ENCODE data around the gene PLCB1.
"Not testable (repeated sequence)": the region's sequence is repeated elsewhere in the genome, so short reads cannot be mapped to it uniquely, and the experiment has no call there.

PLCB1 gene

GRCh38 chr20:8849990-8850389 lies 717.9 kb downstream of the PLCB1 start:
- TF ChIP-seq CTCF (IDR thresholded peaks at IDR 0.05; ENCODE audit: low read depth, low read length): no peak
- H3K4me3 ChIP-seq (ENCODE audit: low read depth, low read length): no peak overlapping the region

- TF ChIP-seq CTCF (IDR thresholded peaks at IDR 0.05; ENCODE audit: low read depth, low read length): no peak
- no peak overlapping the region for H3K4me3 ChIP-seq (ENCODE audit: low read depth, low read length)
Observed at GRCh38 chr20:8851446-8851845, 719.4 kb downstream of the PLCB1 start.

GRCh38 chr20:8851919-8852318 lies 719.9 kb downstream of the PLCB1 start:
- H3K4me3 ChIP-seq (ENCODE audit: low read depth, low read length): not testable (repeated sequence)

- not testable (repeated sequence) for H3K4me3 ChIP-seq (ENCODE audit: low read depth, low read length)
Observed at GRCh38 chr20:8853211-8853610, 721.1 kb downstream of the PLCB1 start.

GRCh38 chr20:8853805-8854338 lies 721.8 kb downstream of the PLCB1 start:
- peak; percentile 67 for TF ChIP-seq CTCF (IDR thresholded peaks at IDR 0.05; ENCODE audit: low read depth, low read length)
- peak overlapping the region; percentile 44; the same call in 1 of the 2 replicates for H3K4me3 ChIP-seq (ENCODE audit: low read depth, low read length)

GRCh38 chr20:8854571-8854970 lies 722.5 kb downstream of the PLCB1 start:
- TF ChIP-seq CTCF (IDR thresholded peaks at IDR 0.05; ENCODE audit: low read depth, low read length): no peak
- peak overlapping the region; percentile 44 for H3K4me3 ChIP-seq (ENCODE audit: low read depth, low read length)

GRCh38 chr20:8855315-8855714 lies 723.2 kb downstream of the PLCB1 start:
- TF ChIP-seq CTCF (IDR thresholded peaks at IDR 0.05; ENCODE audit: low read depth, low read length): no peak
- no peak overlapping the region for H3K4me3 ChIP-seq (ENCODE audit: low read depth, low read length)

- H3K4me3 ChIP-seq (ENCODE audit: low read depth, low read length): no peak overlapping the region
- no peak for TF ChIP-seq CTCF (IDR thresholded peaks at IDR 0.05; ENCODE audit: low read depth, low read length)
Observed at GRCh38 chr20:8856668-8857067, 724.6 kb downstream of the PLCB1 start.
